GM19452 (cell line): Measurements from ENCODE around the gene PSMF1.
"Not testable (repeated sequence)": the region's sequence is repeated elsewhere in the genome, so short reads cannot be mapped to it uniquely, and the experiment has no call there.

ENCODE experiments used
- ATAC-seq: cut with Tn5 transposase; IDR thresholded peaks from one replicate; pipeline ENCODE4 v1.9.1; 2021; ENCODE audit not compliant: unreplicated experiment

The PSMF1 gene

GRCh38 chr20:1212607-1213396 lies 94.4 kb downstream of the PSMF1 start:
- no peak for ATAC-seq

- ATAC-seq = no peak
Measured at GRCh38 chr20:1214838-1215261, 96.4 kb downstream of the PSMF1 start.

- ATAC-seq = no peak
Measured at GRCh38 chr20:1215386-1216170, 97.2 kb downstream of the PSMF1 start.

- not testable (repeated sequence) for ATAC-seq
Measured at GRCh38 chr20:1216527-1217427, 98.4 kb downstream of the PSMF1 start.
